ENCODE results near the gene MGAT5.

DNA sequence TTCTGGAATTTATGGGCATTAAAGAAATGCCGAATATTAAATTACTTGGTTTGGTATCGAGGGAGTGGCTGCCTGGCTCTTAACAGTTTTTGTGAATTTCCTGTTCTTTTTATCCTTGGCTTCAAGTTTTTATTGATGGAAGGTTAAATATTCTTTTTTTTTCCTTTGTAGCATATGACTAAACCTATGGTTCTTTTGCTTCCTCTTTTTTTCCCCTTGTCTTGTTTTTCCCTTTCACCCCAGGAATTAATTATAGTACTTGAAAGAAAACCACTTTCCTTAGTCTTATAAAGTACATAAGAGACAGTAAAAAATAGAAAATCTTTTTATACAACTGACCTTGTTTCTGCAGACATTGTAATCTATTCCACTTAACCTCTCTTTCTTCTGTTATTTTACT is 42.4 kb downstream of the MGAT5 start:
- TF ChIP-seq, protein P1, sequence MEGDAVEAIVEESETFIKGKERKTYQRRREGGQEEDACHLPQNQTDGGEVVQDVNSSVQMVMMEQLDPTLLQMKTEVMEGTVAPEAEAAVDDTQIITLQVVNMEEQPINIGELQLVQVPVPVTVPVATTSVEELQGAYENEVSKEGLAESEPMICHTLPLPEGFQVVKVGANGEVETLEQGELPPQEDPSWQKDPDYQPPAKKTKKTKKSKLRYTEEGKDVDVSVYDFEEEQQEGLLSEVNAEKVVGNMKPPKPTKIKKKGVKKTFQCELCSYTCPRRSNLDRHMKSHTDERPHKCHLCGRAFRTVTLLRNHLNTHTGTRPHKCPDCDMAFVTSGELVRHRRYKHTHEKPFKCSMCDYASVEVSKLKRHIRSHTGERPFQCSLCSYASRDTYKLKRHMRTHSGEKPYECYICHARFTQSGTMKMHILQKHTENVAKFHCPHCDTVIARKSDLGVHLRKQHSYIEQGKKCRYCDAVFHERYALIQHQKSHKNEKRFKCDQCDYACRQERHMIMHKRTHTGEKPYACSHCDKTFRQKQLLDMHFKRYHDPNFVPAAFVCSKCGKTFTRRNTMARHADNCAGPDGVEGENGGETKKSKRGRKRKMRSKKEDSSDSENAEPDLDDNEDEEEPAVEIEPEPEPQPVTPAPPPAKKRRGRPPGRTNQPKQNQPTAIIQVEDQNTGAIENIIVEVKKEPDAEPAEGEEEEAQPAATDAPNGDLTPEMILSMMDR (tag by site-specific recombination; IDR thresholded peaks at IDR 0.05): no peak
- no peak for TF ChIP-seq GLIS2 (tag by site-specific recombination; IDR thresholded peaks at IDR 0.05)
- TF ChIP-seq ZNF274 (IDR thresholded peaks at IDR 0.05; ENCODE audit: low read length): no peak
- TF ChIP-seq ZNF274 (tag by site-specific recombination; IDR thresholded peaks at IDR 0.05; ENCODE audit: borderline replicate concordance): no peak
- no peak for TF ChIP-seq ZNF138 (tag by site-specific recombination; IDR thresholded peaks at IDR 0.05; ENCODE audit: borderline replicate concordance)
- TF ChIP-seq ZNF561 (tag by site-specific recombination; IDR thresholded peaks at IDR 0.05; ENCODE audit: borderline replicate concordance): no peak
- no peak for TF ChIP-seq ZNF121 (tag by site-specific recombination; IDR thresholded peaks at IDR 0.05)
- TF ChIP-seq, protein P2, sequence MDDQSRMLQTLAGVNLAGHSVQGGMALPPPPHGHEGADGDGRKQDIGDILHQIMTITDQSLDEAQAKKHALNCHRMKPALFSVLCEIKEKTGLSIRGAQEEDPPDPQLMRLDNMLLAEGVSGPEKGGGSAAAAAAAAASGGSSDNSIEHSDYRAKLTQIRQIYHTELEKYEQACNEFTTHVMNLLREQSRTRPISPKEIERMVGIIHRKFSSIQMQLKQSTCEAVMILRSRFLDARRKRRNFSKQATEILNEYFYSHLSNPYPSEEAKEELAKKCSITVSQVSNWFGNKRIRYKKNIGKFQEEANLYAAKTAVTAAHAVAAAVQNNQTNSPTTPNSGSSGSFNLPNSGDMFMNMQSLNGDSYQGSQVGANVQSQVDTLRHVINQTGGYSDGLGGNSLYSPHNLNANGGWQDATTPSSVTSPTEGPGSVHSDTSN (CRISPR knock-in tag; IDR thresholded peaks at IDR 0.05): no peak
- TF ChIP-seq ZBTB21 (tag by site-specific recombination; IDR thresholded peaks at IDR 0.05): no peak
- no peak for TF ChIP-seq ZBTB7A (tag by site-specific recombination; IDR thresholded peaks at IDR 0.05; ENCODE audit: low read depth)
